Right lung (tissue), 5 donors: ENCODE results near the gene CTAGE15. TPM values are rescaled to one million over a fixed set of nuclear protein-coding genes. Genes with fewer than 3 reads are reported as not detected.
"Not testable (repeated sequence)": the region's sequence is repeated elsewhere in the genome, so short reads cannot be mapped to it uniquely, and the experiment has no call there.

ENCODE experiments used
- DNase-seq, 2 donors: peaks; one replicate each; pipeline ENCODE4 v3.0.0-alpha.2; 2013
- polyA plus RNA-seq, 5 donors: library from polyadenylated mRNA; unstranded; fragments of 120-200 nt; gene quantifications; one replicate each; pipeline versions ENCODE4 v1.2.1 to v1.2.3, GENCODE V29; 2013; ENCODE audit warnings: inconsistent platforms in 1 of 5, low replicate concordance in 1 of 5; ENCODE audit not compliant: insufficient read length in 5 of 5, insufficient read depth in 1 of 5

Gene CTAGE15
- polyA plus RNA-seq, 5 donors, result 0.95 to 2.1 (median 1.3) TPM; not detected in 1

GRCh38 chr7:143621175-143621574 lies 49.6 kb downstream of the CTAGE15 start:
- DNase-seq, result not testable (repeated sequence)

GRCh38 chr7:143622130-143622529 lies 50.5 kb downstream of the CTAGE15 start:
- DNase-seq, result not testable (repeated sequence)

Other genes with a start within 250 kb of the CTAGE15 start
- 1 to 10 TPM; 1.7 to 2.6 (median 2.2) TPM for gene FAM131B, start 209.1 kb upstream of the CTAGE15 start, polyA plus RNA-seq
- gene ZYX, start 190.5 kb upstream of the CTAGE15 start, polyA plus RNA-seq, result 100 to 1,000 TPM; 105 to 328 (median 157) TPM
- gene EPHA1, start 162.9 kb upstream of the CTAGE15 start, polyA plus RNA-seq, result 10 to 100 TPM; 10.5 to 15.8 (median 13.2) TPM
- not detected for gene TAS2R60, start 128.3 kb upstream of the CTAGE15 start, polyA plus RNA-seq
- not detected for gene TAS2R41, start 93.9 kb upstream of the CTAGE15 start, polyA plus RNA-seq
- gene TCAF2, start 49.2 kb downstream of the CTAGE15 start, polyA plus RNA-seq, result 1 to 10 TPM; 3.0 to 6.1 (median 4.3) TPM
- under 1 TPM in 2 of 5 donors, not detected in 3; 0.16 to 0.22 TPM for gene CTAGE6, start 185.9 kb downstream of the CTAGE15 start, polyA plus RNA-seq